Activated CD4-positive, alpha-beta T cell treated with anti-CD3 and anti-CD28 coated beads, Interleukin-2, Interleukin-4, amounts not matched to agents 100 ng/mL and 50 ng/mL, durations not matched to agents 16 hours and 8 hours (primary cell): ENCODE data around the gene ABCA4.

Experiments used
- DNase-seq: peaks from one replicate; pipeline ENCODE4 v3.0.0-alpha.2; 2020; ENCODE audit warnings: low spot score

Gene ABCA4

GRCh38 chr1:94122201-94122970 is 1.4 kb upstream of the ABCA4 start:
- no peak for DNase-seq

- no peak for DNase-seq
These were observed 468 bp upstream of the ABCA4 start for GRCh38 chr1:94121411-94121821.

- DNase-seq = no peak
These were observed 412 bp downstream of the ABCA4 start for GRCh38 chr1:94120570-94120901.

- no peak for DNase-seq
These were observed 965 bp downstream of the ABCA4 start for GRCh38 chr1:94119796-94120569.

- no peak for DNase-seq
These were observed 1.6 kb downstream of the ABCA4 start for GRCh38 chr1:94119306-94119705.

GRCh38 chr1:94118471-94118870 is 2.5 kb downstream of the ABCA4 start:
- no peak for DNase-seq

GRCh38 chr1:94118013-94118412 is 2.9 kb downstream of the ABCA4 start:
- no peak for DNase-seq

- no peak for DNase-seq
These were observed 3.6 kb downstream of the ABCA4 start for GRCh38 chr1:94117259-94117851.

GRCh38 chr1:94115900-94116436 is 5.0 kb downstream of the ABCA4 start:
- DNase-seq = no peak

GRCh38 chr1:94115254-94115899 is 5.6 kb downstream of the ABCA4 start:
- no peak for DNase-seq

GRCh38 chr1:94113589-94114226 is 7.2 kb downstream of the ABCA4 start:
- no peak for DNase-seq

GRCh38 chr1:94111879-94112278 is 9.1 kb downstream of the ABCA4 start:
- DNase-seq = no peak

- no peak for DNase-seq
These were observed 9.8 kb downstream of the ABCA4 start for GRCh38 chr1:94110946-94111740.

- no peak for DNase-seq
These were observed 10.8 kb downstream of the ABCA4 start for GRCh38 chr1:94110021-94110761.

GRCh38 chr1:94109478-94109877 is 11.5 kb downstream of the ABCA4 start:
- DNase-seq = no peak

- no peak for DNase-seq
These were observed 13.8 kb downstream of the ABCA4 start for GRCh38 chr1:94107141-94107540.

GRCh38 chr1:94106716-94107115 is 14.2 kb downstream of the ABCA4 start:
- DNase-seq = no peak

GRCh38 chr1:94105957-94106529 is 14.9 kb downstream of the ABCA4 start:
- DNase-seq = peak; percentile 7

GRCh38 chr1:94105581-94105952 is 15.4 kb downstream of the ABCA4 start:
- no peak for DNase-seq
